Neural cell (in vitro differentiated cells): ENCODE measurements around the gene PLOD3. TPM values are rescaled to one million over a fixed set of nuclear protein-coding genes. Genes with fewer than 3 reads are reported as not detected.

ENCODE experiments used
- H2AFZ ChIP-seq: fragments of 200-600, 300-800 bp; sonication (generic), shearing (Covaris generic); 2 replicates; pipeline ENCODE4 v1.6.0; 2014; ENCODE audit warnings: low read depth, mild to moderate bottlenecking, antibody characterized with exemption, low read length, moderate library complexity
- H3F3A ChIP-seq: fragments of 200-600 bp; shearing (Covaris generic); 2 replicates; pipeline ENCODE4 v1.6.1; 2016; ENCODE audit warnings: mild to moderate bottlenecking, moderate library complexity, mixed read lengths, antibody characterized with exemption, low read length; ENCODE audit not compliant: insufficient read depth, poor library complexity, severe bottlenecking
- H3K27ac ChIP-seq: fragments of 200-600, 300-800 bp; sonication (generic), shearing (Covaris generic); 2 replicates; pipeline ENCODE4 v1.5.1; 2014; ENCODE audit warnings: mild to moderate bottlenecking, low read length, moderate library complexity
- H3K27me3 ChIP-seq: fragments of 300-800, 200-600 bp; sonication (generic), shearing (Covaris generic); 2 replicates; pipeline ENCODE4 v1.6.0; 2014; ENCODE audit warnings: mild to moderate bottlenecking, low read depth, low read length, moderate library complexity; ENCODE audit not compliant: insufficient read depth
- H3K36me3 ChIP-seq: fragments of 300-800, 200-600 bp; sonication (generic), shearing (Covaris generic); 2 replicates; pipeline ENCODE4 v1.5.1; 2014; ENCODE audit warnings: mild to moderate bottlenecking, antibody characterized with exemption, low read length, moderate library complexity; ENCODE audit not compliant: insufficient read depth
- H3K4me2 ChIP-seq: fragments of 300-800, 200-600 bp; sonication (generic), shearing (Covaris generic); 2 replicates; pipeline ENCODE4 v1.6.0; 2014; ENCODE audit warnings: mild to moderate bottlenecking, low read length
- H3K4me3 ChIP-seq: fragments of 300-800, 200-600 bp; sonication (generic), shearing (Covaris generic); 2 replicates; pipeline ENCODE4 v1.5.1; 2014; ENCODE audit warnings: mild to moderate bottlenecking, low read length, moderate library complexity
- H3K79me2 ChIP-seq: fragments of 200-600 bp; shearing (Covaris generic); replicated peaks from 2 replicates; pipeline ENCODE4 v1.6.0; 2014; ENCODE audit warnings: mild to moderate bottlenecking, low read length, moderate library complexity; ENCODE audit not compliant: insufficient read depth
- H3K9ac ChIP-seq: fragments of 300-800, 200-600 bp; sonication (generic), shearing (Covaris generic); 2 replicates; pipeline ENCODE4 v1.6.1; 2016; ENCODE audit warnings: mild to moderate bottlenecking, low read length, mixed read lengths
- H3K9me2 ChIP-seq: fragments of 200-600 bp; shearing (Covaris generic); 2 replicates; pipeline ENCODE4 v1.6.1; 2016; ENCODE audit warnings: mild to moderate bottlenecking, low read length, mixed read lengths; ENCODE audit not compliant: insufficient read depth
- H3K9me3 ChIP-seq: fragments of 200-600, 300-800 bp; sonication (generic), shearing (Covaris generic); 2 replicates; pipeline ENCODE4 v1.6.1; 2016; ENCODE audit warnings: mild to moderate bottlenecking, mixed run types, low read length, moderate library complexity, mixed read lengths
- H4K20me1 ChIP-seq: fragments of 200-600 bp; shearing (Covaris generic); 2 replicates; pipeline ENCODE4 v1.6.1; 2016; ENCODE audit warnings: mild to moderate bottlenecking, mixed run types; ENCODE audit not compliant: insufficient read depth
- EP300 ChIP-seq: fragments of 450-650 bp; conservative IDR thresholded peaks from 2 replicates; pipeline ENCODE4 v1.6.1; 2014; ENCODE audit warnings: antibody characterized with exemption, mild to moderate bottlenecking, moderate library complexity; ENCODE audit not compliant: poor library complexity, severe bottlenecking
- EZH2 ChIP-seq: fragments of 200-600, 300-800 bp; shearing (Covaris generic), sonication (generic); IDR thresholded peaks from 2 replicates; pipeline ENCODE4 v1.6.1; 2014; ENCODE audit warnings: antibody characterized with exemption, low read length, borderline replicate concordance, mild to moderate bottlenecking; ENCODE audit not compliant: insufficient read depth, poor library complexity, severe bottlenecking
- MXI1 ChIP-seq: fragments of 450-650 bp; conservative IDR thresholded peaks from 2 replicates; pipeline ENCODE4 v1.6.1; 2014; ENCODE audit warnings: antibody characterized with exemption, mild to moderate bottlenecking; ENCODE audit not compliant: poor library complexity, severe bottlenecking
- POLR2AphosphoS5 ChIP-seq: IDR thresholded peaks from 2 replicates; pipeline ENCODE4 v1.6.1; 2012
- RAD21 ChIP-seq: fragments of 450-650 bp; conservative IDR thresholded peaks from 2 replicates; pipeline ENCODE4 v1.6.1; 2014; ENCODE audit warnings: antibody characterized with exemption, mild to moderate bottlenecking, moderate library complexity
- SMC3 ChIP-seq: fragments of 450-650 bp; conservative IDR thresholded peaks from 2 replicates; pipeline ENCODE4 v1.6.1; 2014; ENCODE audit warnings: antibody characterized with exemption, mild to moderate bottlenecking, moderate library complexity; ENCODE audit not compliant: poor library complexity
- TAF1 ChIP-seq: IDR thresholded peaks from 2 replicates; pipeline ENCODE4 v1.6.1; 2012; ENCODE audit warnings: low read depth
- polyA plus RNA-seq: library from polyadenylated mRNA; depleted of rRNA; stranded (reverse); fragments of >200 nt; gene quantifications from 2 replicates; pipeline ENCODE4 v1.2.3, GENCODE V29; 2014
- TF ChIP-seq, protein P1 (sequence below): IDR thresholded peaks from 2 replicates; pipeline ENCODE4 v1.6.1; 2012; ENCODE audit warnings: borderline replicate concordance
- TF ChIP-seq, protein P2 (sequence below): fragments of 450-650 bp; IDR thresholded peaks from 2 replicates; pipeline ENCODE4 v1.5.1; 2014; ENCODE audit warnings: antibody characterized with exemption, mild to moderate bottlenecking, moderate library complexity; ENCODE audit not compliant: poor library complexity, severe bottlenecking

Gene PLOD3
- polyA plus RNA-seq, 1 donor from 2014 or later, result 19.2 TPM

DNA sequence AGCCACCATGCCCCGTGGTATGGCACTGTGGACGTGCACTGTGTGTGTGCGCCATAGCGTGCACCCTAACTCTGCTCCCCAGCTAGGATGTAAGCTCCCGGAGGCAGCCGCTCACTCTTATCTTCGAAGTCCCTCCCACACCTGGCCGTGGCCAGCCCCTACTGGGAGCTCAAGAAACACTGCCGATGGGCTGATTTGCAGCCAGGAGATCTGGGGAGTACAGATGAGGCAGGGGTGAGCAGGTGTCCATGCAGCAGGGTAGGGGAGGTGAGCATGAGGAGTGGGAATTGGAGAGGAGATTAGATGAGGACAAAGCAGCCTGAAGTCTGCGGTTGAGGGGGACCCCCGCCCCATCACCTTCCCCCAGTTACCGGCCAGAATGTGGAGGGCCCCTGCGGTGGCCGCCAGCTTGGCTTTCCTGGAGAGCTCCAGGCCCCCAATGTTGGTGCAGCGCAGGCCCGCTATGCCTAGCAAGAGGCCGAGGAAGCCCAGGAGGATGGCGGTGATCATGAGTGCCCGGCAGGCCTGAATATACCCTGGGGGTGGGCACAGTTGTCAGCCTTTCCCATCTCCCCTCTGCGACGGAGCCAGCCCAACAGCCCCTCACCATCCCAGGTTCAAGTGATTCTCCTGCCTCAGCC lies 16.6 kb upstream of the PLOD3 start:
- H4K20me1 ChIP-seq, result no peaks in the 10 kb centered on the region
- H3K9ac ChIP-seq, result no peak overlapping the region
- no peak overlapping the region for H2AFZ ChIP-seq
- H3K27ac ChIP-seq, result no peak overlapping the region
- H3K36me3 ChIP-seq, result no peaks in the 10 kb centered on the region
- H3K4me2 ChIP-seq, result no peak overlapping the region
- H3F3A ChIP-seq, result no peaks in the 10 kb centered on the region
- H3K79me2 ChIP-seq, result no peaks in the 10 kb centered on the region
- no peak overlapping the region for H3K4me3 ChIP-seq
- TF ChIP-seq POLR2AphosphoS5 (no peak), EZH2 (no peak), SMC3 (no peak), TAF1 (no peak), EP300 (no peak), MXI1 (no peak), RAD21 (no peak)
- TF ChIP-seq, protein P1, sequence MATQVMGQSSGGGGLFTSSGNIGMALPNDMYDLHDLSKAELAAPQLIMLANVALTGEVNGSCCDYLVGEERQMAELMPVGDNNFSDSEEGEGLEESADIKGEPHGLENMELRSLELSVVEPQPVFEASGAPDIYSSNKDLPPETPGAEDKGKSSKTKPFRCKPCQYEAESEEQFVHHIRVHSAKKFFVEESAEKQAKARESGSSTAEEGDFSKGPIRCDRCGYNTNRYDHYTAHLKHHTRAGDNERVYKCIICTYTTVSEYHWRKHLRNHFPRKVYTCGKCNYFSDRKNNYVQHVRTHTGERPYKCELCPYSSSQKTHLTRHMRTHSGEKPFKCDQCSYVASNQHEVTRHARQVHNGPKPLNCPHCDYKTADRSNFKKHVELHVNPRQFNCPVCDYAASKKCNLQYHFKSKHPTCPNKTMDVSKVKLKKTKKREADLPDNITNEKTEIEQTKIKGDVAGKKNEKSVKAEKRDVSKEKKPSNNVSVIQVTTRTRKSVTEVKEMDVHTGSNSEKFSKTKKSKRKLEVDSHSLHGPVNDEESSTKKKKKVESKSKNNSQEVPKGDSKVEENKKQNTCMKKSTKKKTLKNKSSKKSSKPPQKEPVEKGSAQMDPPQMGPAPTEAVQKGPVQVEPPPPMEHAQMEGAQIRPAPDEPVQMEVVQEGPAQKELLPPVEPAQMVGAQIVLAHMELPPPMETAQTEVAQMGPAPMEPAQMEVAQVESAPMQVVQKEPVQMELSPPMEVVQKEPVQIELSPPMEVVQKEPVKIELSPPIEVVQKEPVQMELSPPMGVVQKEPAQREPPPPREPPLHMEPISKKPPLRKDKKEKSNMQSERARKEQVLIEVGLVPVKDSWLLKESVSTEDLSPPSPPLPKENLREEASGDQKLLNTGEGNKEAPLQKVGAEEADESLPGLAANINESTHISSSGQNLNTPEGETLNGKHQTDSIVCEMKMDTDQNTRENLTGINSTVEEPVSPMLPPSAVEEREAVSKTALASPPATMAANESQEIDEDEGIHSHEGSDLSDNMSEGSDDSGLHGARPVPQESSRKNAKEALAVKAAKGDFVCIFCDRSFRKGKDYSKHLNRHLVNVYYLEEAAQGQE, result no peak
- TF ChIP-seq, protein P2, sequence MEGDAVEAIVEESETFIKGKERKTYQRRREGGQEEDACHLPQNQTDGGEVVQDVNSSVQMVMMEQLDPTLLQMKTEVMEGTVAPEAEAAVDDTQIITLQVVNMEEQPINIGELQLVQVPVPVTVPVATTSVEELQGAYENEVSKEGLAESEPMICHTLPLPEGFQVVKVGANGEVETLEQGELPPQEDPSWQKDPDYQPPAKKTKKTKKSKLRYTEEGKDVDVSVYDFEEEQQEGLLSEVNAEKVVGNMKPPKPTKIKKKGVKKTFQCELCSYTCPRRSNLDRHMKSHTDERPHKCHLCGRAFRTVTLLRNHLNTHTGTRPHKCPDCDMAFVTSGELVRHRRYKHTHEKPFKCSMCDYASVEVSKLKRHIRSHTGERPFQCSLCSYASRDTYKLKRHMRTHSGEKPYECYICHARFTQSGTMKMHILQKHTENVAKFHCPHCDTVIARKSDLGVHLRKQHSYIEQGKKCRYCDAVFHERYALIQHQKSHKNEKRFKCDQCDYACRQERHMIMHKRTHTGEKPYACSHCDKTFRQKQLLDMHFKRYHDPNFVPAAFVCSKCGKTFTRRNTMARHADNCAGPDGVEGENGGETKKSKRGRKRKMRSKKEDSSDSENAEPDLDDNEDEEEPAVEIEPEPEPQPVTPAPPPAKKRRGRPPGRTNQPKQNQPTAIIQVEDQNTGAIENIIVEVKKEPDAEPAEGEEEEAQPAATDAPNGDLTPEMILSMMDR, result no peak
- H3K27me3 ChIP-seq, result no peaks in the 10 kb centered on the region
- H3K9me3 ChIP-seq, result no peaks in the 10 kb centered on the region
- H3K9me2 ChIP-seq, result no peaks in the 10 kb centered on the region

DNA sequence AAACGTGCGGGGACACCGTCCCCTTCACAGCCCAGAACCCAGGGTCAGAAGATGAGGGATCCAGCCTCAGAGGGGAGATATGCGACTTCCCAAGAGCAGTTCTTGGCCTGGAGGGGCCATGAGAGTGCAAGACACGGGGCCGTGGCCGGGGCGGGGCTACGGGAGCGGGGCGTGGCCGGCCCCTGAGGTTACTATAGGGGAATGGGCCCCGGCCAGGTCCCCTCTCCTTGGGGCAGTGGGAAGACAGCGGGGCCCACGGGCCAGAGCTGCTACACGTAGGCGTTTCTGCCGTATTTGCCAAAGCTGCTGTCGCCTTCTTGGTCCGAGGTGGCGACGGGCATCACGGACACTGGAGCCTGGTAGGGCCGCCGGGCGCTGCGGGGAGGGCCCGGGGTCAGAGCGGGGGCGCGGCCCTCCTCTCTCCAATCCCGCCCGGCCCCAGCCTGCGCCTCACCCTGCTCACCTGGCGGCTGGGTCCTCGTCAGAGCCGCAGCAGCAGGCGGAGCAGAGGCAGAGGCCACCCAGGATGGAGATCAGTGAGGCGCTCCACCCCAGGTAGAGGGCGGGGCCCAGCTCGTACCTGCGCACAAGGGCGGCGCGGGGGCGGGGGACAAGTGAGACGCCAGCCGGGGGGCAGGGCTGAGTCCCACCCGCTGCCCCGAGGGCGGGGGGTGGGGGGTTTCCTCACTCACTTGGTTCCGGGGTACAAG lies 14.9 kb upstream of the PLOD3 start:
- H3K27ac ChIP-seq, result no peak overlapping the region
- H3K9me3 ChIP-seq, result no peaks in the 10 kb centered on the region
- no peaks in the 10 kb centered on the region for H3K9me2 ChIP-seq
- no peak overlapping the region for H3K4me3 ChIP-seq
- no peaks in the 10 kb centered on the region for H4K20me1 ChIP-seq
- H3K9ac ChIP-seq, result no peak overlapping the region
- no peak overlapping the region for H2AFZ ChIP-seq
- no peaks in the 10 kb centered on the region for H3K36me3 ChIP-seq
- TF ChIP-seq EZH2 (no peak), SMC3 (no peak), TAF1 (no peak), MXI1 (no peak), EP300 (no peak), POLR2AphosphoS5 (no peak), RAD21 (no peak)
- TF ChIP-seq, protein P1, result no peak
- TF ChIP-seq, protein P2, result no peak
- no peaks in the 10 kb centered on the region for H3K27me3 ChIP-seq
- no peaks in the 10 kb centered on the region for H3K79me2 ChIP-seq
- no peaks in the 10 kb centered on the region for H3F3A ChIP-seq
- no peak overlapping the region for H3K4me2 ChIP-seq
